GM19351 (cell line): Measurements from ENCODE around the gene WFIKKN1.
A peak's percentile ranks its signal among the peaks of the same experiment; 100 is the strongest.

Experiments used
- ATAC-seq: cut with Tn5 transposase; IDR thresholded peaks from one replicate; pipeline ENCODE4 v1.9.1; 2021; ENCODE audit warnings: mild to moderate bottlenecking, moderate library complexity; ENCODE audit not compliant: unreplicated experiment

WFIKKN1 gene

DNA sequence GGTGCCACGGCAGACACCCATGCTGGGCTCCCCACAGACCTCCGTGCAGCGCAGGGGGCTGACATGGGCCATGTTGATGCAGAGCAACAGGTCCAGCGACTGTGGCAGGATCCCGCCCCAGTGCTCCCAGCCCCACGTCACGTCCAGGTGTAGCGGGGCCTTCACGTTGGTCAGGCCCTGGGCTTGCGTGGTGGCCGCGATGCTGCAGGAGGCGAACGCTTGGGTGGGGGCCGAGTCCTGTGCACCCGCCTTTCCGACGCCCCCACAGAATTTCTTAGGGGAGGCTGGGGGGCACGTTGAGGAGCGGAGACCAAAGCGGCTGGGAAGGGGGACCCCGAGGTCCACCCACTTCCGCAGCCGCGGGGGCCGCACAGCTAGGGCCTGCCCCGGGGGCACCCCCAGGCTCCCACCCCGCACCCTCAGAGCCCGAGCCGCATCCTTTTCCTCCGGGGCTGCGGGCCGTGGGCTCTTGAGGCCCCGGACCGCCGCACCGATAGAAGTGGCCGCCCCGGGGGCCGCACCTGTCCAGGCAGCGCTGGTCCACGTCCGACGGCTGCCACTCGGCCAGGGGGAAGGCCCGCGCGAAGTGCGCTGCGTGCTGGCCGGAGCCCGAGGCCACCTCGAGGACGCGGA, 4.9 kb downstream of the WFIKKN1 start:
- no peak for ATAC-seq

DNA sequence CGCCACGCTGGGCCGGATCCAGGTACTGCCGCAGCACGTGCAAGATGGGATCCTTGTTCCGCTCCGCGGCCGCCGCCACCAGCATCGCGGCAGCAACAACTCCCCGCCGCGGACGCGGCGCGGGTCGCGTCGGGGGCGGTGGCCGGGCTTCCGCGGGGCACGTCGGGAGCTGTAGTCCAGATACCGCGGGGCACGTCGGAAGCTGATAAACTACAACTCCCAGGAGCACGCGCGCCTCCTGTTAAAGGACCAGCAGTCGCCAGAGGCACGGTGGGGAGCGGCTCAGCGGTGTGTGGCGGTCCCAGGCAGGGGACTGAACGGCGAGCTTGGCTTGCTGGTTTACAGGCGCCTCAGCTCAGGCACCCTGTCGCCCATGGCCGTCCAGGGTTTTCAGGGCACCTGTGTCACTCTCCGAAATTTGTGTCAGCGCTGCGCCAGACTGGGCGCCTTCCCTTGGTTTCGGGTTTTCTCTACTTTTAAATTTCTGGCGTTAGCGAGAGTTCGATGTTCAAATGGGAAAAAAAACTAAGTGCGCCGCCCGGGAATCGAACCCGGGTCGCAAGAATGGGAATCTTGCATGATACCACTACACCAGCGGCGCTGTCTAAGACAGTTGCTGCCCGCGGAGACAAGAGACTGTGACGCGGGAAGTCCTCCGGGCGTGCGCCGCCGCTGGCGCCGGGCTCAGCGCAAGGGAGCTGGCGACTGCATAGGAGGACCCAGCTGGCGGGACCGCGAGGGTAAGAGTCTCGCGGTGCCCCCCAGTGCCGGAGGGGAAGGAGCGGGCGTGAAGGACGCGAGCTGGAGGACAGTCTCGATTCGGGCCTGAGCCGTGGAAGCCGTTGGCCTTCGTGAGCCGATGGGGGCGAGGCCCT, 5.7 kb downstream of the WFIKKN1 start, which contains the start of gene METTL26:
TSS of gene METTL26 (minus strand) at position 100 of the 875 bp plus-strand sequence. CDS start at position 85, 15 bp downstream.
- ATAC-seq = peak; percentile 80

DNA sequence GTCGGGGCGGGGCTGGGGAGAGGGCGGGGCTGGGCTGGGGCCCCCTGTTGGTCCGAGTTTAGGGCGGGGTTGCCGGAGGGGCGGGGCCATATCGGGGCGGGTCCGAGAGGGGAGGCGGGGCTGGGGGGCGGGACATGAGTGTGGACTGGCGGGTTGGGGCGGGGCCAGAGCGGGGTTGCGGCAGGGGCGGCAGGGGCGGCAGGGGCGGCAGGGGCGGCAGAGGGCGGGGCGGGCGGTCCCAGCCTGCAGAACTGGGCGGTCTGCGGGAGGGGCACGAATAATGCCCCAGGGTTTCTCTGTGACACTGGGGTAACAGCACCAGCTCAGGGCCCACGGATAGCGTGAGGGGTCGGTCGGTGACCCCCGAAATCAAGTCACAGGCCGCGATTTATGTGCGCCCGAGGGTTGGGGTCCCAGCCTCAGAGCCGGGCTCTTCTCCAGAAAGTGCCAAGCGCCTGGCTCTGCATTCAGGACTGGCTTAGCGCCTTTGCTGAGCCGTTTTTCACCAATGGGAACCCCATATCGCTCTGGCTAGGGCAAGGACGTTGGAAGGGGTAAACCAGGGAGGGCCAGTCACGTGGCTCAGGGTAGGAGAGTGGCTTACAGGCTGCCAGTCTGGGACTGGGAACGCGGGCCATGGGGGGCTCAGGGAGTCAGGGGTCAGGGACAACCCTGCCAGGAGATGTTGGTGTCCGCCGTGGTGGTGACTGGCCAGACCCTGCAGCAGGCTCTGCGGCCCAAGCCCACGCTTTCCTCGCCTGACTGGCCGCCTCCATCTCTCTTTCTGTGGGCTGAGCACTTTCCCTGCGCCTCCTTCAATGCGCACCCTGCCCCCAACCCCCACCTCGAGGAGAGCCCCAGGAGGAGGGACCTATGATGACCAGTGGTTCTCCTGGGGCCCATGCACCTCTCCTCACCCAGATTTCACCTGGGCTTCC, 6.6 kb downstream of the WFIKKN1 start:
- no peak for ATAC-seq

DNA sequence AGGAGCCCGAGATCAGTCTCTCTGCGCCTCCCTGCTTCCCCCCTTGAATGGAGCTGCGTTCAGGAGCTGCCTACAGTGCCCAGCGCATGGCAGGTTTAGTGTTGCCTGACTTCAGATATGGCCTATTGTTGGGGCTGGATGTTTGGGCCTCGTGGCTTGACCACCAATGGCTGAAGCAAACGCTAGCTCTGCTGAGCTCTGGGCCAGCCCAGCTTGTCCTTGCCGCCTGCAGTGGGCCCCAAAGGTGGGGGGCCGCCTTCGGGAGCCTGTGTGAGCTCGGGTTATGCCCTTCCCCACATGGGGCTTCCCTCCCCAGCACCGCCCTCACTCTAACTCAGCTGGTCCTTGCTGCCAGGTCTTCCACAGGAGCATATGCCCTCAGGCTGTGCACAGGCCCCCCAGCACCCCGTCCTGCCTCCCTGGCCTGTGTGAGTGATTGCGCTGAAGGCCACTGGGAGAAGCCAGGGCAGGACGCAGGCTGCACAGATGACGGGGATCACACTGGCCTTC, 7.3 kb downstream of the WFIKKN1 start:
- ATAC-seq = no peak

DNA sequence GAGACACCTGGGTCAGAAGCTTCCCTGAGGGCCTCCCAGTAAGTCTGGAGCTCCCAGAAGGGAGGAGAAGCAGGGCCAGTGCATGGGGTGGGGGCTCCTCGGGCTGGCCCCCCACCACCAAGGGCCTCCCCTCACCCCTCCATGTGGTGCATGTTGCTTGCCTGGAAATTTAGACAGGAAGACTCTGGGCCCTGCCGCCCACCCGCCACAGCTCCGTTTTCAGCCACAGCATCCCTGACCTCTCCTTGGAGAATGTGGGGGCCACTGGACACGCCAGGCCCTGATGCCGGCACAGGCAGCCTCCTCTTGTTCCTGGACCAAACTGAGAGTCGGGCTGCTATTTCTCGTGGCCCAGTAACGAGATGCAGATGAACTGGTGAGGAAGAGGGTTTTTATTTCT, 8.1 kb downstream of the WFIKKN1 start:
- ATAC-seq = no peak

DNA sequence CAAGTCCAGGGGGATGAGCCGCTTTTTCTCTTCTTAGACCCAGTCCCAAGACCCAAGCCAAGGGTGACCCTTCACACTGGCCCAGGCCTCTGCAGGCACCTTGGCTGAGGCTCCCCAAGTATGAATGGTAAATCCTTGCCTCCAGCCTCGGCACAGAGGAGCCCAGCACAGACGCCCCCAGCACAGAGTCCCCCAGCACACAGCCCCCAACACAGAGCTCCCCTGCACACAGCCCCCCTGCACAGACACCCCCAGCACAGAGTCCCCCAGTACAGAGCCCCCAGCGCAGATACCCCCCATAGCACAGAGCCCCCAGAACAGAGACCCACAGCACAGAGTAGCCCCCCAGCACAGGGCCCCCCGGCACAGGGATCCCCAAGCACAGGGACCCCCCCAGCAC, 9.8 kb downstream of the WFIKKN1 start:
- ATAC-seq = no peak

DNA sequence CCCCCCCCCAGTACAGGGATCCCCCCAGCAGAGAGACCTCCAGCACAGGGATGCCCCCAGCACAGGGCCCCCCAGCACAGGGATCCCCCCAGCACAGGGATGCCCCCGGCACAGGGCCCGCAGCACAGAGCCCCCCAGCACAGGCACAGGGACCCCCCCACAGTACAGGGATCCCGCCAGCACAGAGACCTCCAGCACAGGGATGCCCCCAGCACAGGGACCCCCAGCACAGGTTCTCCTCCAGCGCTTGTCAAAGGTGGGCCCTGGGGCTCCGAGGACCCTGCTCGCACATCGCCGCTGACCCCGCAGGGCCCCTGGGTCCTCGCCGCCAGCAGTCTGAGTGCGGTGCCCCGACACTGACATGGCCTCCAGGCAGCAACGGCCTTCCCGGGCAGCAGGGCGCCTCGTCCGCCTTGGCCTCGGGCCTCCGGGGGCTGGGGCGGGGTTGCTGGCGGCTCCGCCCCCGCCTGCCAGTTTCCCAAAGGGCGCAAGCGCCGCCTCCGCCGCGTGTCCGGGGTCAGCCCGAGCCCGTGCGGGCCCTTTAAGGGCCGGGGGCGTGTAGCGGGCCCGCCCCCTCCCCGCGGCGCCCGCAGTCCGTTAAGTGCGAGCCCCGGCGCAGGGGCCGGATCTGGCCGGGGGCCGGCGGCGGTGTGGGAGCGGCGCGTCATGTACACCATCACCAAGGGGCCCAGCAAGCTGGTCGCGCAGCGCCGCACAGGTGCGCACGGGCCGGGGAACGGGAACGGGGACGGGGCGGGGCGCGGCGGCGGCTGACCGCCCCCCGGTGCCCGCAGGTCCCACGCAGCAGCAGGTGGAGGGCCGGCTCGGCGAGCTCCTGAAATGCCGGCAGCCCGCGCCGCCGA, 10.8 kb downstream of the WFIKKN1 start, which contains the start of gene MCRIP2:
TSS of gene MCRIP2 (plus strand) at position 503 of the 863 bp plus-strand sequence. CDS start at position 667, 164 bp downstream.
- peak; percentile 46 for ATAC-seq

DNA sequence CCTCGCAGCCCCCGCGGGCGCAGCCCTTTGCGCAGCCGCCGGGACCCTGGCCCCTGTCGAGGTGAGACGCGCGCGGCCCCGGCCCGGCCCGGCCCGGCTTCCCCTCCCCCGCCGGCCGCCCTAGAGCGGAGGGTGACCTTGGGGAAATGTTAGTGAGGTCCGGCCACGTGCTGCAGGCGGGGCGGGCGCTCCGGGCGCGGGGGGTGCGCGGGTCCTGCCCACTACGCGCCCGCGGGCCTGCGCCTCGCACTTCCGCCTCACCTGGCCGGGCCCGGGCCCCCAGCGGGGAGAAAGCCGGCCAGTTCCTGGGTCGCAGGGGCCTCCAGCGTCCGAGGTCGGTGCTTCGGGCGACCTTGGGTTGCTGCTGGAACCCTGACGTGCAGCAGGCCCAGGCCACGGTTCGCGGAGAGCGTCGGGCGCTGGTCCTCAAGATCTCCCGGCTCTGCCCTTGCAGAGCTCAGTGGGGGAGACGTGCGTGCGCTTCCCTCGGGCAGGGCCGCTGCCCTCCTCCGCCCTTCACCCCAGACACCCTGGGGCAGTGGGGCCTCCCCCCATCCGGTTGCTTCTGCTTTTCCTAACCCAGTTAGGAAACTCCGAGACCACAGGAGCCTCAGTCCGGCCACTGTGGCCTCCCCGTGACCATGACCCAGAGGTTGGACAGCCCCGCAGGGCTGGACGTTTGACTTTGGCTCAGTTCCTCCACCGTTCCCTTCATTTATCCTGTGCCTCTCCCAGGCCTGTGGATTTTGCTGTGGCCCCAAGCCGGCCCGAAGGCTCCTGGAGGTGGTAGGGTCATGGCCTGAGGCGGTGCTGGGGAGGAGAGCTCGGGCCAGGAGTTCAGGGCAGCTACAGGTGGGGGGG, 11.6 kb downstream of the WFIKKN1 start:
- peak; percentile 55 for ATAC-seq

DNA sequence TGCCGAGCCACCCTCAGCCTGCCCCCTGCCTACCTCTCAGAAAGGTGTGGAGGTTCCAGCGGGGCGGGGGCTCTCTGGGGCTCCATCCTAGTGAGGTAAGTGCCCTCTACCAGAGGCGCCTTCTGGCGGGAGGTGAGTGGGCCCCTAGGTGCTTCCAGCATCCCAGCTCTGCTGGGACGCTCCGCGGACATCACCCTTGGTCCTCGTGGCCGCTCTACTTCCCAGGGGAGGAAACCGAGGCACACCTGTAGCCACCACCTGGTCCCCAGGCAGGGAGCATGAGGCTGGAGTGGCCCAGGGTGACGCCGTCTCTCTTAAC, 12.2 kb downstream of the WFIKKN1 start:
- ATAC-seq = no peak

DNA sequence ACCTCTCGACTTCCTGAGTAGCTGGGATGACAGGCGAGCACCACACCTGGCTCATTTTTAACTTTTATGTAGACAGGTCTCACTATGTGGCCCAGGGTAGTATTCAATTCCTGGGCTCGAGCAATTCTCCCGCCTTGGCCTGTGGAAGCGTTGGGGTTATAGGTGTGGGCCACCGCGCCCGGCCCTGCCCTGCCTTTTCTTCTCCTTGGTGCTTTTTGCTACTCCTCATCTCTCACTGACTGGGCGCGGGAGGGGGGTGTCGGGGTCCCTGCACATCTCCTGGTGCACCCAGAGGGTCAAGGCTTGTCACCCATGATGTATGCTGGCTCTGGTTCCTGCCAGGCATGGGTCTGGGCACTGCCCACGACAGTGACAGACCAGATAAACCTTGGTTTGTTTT, 13.8 kb downstream of the WFIKKN1 start:
- ATAC-seq = no peak

DNA sequence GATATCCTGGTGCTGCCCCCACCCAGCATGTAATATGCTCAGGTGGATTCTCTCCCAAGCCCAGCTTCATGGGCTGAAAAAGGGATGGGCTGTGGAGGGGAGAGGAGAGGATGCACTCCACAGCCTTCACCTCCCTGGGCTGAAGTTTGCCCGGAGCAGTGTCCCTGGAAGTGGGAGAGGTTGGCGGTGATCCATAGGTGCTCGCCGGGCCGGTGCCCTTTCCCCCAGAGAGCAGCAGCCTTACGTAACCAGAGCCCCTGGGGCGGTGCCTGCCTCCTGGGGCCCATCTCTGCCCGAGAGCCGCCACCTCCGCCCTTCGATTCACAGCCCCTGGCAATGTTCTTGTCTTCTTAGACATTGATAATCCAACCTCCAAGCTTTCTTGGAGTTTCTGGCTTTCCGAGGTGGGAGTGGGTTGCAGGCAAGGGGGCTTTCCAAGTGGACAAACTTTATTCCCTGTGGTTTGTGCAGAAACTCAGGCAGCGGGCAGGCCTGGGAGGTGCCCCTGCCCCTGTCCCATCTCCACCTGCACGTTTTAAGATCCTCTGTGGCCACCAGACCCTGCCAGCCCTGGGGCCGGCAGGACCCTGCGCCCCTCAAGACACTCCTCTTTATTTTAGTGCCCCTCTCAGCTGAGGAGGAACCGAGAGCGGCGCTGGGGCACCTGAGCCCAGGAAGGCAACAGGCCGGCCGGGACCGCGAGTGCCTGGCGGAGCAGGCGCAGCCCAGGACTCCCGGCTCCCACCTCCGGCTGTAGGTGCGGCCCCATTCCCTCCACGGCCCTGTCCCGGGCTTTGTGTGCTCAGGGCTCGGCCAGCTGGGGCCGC, 15.3 kb downstream of the WFIKKN1 start:
- no peak for ATAC-seq

DNA sequence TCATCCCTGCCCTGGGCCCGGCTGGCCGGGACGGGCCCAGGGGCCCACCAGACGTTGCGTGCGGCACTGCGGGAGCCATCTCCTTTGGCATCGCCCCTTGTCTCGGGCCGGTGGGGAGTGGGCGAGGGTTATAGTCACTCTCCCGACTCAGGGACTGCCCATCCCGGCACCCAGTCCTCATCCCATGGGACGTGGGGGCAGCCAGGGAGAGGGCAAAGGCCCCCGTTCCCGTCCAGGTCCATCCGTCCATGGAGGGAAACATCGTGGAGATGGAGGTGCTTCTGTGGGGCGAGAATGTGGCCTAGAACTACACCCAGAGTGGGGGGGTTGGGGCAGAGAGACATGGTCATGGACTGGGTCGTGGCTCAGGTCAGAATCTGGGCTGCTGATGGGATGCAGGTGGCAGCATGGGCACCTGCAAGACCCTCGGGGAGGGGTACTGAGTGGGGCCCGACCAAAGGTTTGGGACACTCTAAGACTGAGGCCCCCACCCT, 15.9 kb downstream of the WFIKKN1 start:
- no peak for ATAC-seq

DNA sequence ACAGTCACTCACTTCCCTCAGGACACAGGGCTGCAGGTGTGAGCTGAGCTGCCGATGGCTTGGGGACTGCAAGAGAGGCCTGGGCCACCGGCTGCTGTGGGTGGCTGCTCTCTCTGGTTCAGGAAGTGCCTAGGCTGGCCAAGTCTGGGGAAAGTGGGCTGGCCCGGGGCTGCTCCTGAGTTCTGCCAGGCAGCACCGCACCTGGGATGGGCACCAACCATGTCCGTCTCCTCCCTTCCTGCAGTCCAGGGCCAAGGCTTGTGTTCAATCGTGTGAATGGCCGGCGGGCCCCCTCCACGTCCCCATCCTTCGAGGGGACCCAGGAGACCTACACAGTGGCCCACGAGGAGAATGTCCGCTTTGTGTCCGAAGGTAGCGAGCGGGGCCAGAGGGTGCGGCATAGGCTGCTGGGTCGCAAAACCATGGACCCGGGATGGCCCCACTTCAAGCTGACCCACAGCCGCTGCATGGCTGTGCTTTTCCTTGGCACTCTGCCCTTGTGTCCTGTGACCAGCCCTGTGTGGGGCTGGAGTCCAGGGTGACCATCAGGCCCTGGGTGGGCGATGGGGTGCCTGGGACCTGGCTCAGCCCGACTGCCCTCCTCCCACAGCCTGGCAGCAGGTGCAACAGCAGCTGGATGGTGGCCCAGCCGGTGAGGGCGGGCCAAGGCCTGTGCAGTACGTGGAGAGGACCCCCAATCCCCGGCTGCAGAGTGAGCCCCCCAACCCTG, 16.6 kb downstream of the WFIKKN1 start:
- ATAC-seq = no peak

DNA sequence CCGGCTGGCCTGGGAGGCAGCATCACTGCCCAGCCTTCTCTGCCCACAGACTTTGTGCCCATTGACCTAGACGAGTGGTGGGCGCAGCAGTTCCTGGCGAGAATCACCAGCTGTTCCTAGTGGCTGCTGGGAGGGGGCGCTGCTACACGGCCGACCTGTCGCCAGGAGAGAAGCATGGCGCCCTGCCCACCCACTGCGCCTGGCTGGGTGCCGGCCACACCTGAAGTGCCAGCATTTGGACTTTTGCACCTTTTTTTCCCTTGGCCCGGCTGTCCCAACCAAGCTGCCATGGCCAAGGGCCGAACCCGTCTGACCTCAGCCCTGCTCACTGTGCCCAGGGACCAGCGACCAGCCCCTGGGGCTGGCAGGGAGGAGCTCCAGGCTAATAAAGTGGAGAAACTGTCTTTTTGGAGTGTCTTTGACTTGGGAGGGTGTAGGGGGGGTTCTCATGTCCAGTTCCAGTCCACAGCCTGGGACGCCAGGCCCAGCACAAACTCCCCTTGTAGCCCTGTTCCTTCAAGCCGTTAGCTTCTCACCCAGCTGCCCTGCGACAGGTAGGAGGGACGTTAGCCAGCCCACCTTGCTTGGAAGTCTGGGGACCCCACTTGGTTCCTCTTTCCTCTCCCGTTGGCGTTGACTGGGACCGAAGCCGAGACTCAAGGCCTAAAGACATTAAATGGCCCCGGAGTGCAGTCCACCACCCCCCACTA, 17.4 kb downstream of the WFIKKN1 start:
- peak; percentile 2 for ATAC-seq

DNA sequence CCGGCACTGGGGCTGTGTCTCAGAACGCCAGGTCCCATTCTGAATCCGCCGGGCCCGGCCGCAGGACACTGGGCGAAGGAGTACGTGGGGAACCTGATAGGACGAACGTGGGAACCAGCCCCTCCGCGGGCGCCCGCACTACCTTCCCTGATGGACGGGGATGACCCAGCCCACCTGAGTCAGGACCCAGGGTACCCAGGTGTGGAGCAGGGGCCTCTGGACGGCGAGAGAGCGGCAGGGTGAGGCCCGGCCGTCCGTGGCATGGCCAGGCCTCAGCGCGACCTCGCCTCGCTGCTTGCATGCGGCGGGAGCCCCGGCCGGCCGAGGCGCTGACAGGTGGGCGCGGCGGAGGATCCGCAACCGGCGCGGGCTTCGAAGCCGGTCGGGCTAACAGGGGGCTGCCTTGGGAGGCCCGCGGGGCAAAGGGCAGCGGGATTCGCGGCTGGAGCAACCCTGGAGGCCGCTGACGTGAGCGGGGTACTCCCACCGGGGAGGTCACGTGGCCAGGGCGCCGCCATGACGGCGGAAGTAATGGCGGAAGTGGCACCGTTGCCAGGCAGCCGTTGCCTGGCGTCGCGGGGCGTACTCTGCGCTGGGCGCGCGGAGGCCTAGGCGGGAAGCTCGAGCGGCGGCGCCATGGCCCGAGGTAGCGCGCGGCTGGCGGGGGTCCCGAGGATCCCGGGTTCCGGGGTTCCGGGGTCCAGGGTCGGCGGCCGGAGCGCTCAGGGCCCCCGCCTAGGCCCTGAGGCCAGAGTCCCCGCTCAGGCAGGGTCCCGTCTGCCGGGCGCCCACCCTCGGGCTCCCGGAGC, 18.2 kb downstream of the WFIKKN1 start, which contains the start of gene WDR90:
TSS of gene WDR90 (plus strand) at position 585 of the 809 bp plus-strand sequence. CDS start at position 637, 52 bp downstream.
- peak; percentile 86 for ATAC-seq

DNA sequence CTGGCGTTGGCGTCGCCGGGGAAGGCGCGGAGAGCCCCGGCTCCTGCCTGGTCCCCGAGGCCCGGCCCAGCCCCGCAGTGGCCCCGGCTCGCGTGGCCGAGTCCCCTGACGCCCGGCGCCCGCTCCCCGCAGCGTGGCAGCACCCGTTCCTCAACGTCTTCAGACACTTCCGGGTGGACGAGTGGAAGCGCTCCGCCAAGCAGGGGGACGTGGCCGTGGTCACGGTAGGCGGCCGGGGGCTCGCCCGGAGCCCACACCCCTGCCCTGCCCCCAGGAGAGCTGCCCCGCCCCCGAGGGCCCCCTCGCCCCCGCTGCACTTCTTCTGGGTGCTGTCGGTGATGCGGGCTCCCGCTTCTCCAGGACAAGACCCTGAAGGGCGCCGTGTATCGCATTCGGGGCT, 18.8 kb downstream of the WFIKKN1 start:
- peak; percentile 14 for ATAC-seq
